ENCODE data around the gene MYL11.

Gene MYL11

GRCh38 chr16:30397056-30397455 lies 22.5 kb downstream of the MYL11 start:
- DNase-seq: no peak

- DNase-seq: no peak
Measured at GRCh38 chr16:30397776-30398660, 23.4 kb downstream of the MYL11 start.

GRCh38 chr16:30398661-30399434 lies 24.2 kb downstream of the MYL11 start:
- no peak for DNase-seq

- no peak for DNase-seq
Measured at GRCh38 chr16:30399435-30400186, 25.0 kb downstream of the MYL11 start.

- no peak for DNase-seq
Measured at GRCh38 chr16:30401768-30402425, 27.3 kb downstream of the MYL11 start.

- no peak for DNase-seq
Measured at GRCh38 chr16:30406795-30407101, 32.1 kb downstream of the MYL11 start.

- DNase-seq: peak; percentile 96
Measured at GRCh38 chr16:30407102-30407803, 32.7 kb downstream of the MYL11 start, which contains the start of gene ZNF771. ZNF771 (plus strand) TSS chr16:30407606; CDS start chr16:30408054, 448 bp downstream.

GRCh38 chr16:30407804-30408534 lies 33.4 kb downstream of the MYL11 start:
- no peak for DNase-seq

GRCh38 chr16:30409125-30410060 lies 34.8 kb downstream of the MYL11 start:
- DNase-seq: peak; percentile 97

- no peak for DNase-seq
Measured at GRCh38 chr16:30413112-30413806, 38.7 kb downstream of the MYL11 start.

GRCh38 chr16:30414159-30414558 lies 39.6 kb downstream of the MYL11 start:
- no peak for DNase-seq

GRCh38 chr16:30416047-30416603 lies 41.5 kb downstream of the MYL11 start:
- no peak for DNase-seq

GRCh38 chr16:30416624-30417528 lies 42.3 kb downstream of the MYL11 start:
- DNase-seq: peak; percentile 60

- DNase-seq: peak; percentile 96
Measured at GRCh38 chr16:30417529-30418349, 43.1 kb downstream of the MYL11 start.

- no peak for DNase-seq
Measured at GRCh38 chr16:30418350-30419181, 44.0 kb downstream of the MYL11 start.

- DNase-seq: no peak
Measured at GRCh38 chr16:30421010-30421409, 46.4 kb downstream of the MYL11 start.
